ENCODE results near the gene WDR38. TPM values are rescaled to one million over a fixed set of nuclear protein-coding genes. Genes with fewer than 3 reads are reported as not detected.

WDR38 gene, protein sequence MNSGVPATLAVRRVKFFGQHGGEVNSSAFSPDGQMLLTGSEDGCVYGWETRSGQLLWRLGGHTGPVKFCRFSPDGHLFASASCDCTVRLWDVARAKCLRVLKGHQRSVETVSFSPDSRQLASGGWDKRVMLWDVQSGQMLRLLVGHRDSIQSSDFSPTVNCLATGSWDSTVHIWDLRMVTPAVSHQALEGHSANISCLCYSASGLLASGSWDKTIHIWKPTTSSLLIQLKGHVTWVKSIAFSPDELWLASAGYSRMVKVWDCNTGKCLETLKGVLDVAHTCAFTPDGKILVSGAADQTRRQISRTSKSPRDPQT
- 0.22 TPM for polyA plus RNA-seq (ENCODE audit: insufficient read length)
- long read RNA-seq, donor 1, partial matches to known transcripts: 3,179 of 3,211 reads
- long read RNA-seq, donor 1, other reads (novel, unspliced or antisense): 32 of 3,211 reads
- long read RNA-seq, donor 2, partial matches to known transcripts: 2,870 of 2,896 reads
- long read RNA-seq, donor 2, other reads (novel, unspliced or antisense): 26 of 2,896 reads
- long read RNA-seq, donor 3: 0 reads
- long read RNA-seq, donor 4: 0 reads
- long read RNA-seq, donor 5, partial matches to known transcripts: 6,185 of 6,267 reads
- long read RNA-seq, donor 5, other reads (novel, unspliced or antisense): 82 of 6,267 reads
- long read RNA-seq, donor 6, partial matches to known transcripts: 3,813 of 3,842 reads
- long read RNA-seq, donor 6, other reads (novel, unspliced or antisense): 29 of 3,842 reads
- long read RNA-seq, donor 7, partial matches to known transcripts: 5,189 of 5,263 reads
- long read RNA-seq, donor 7, other reads (novel, unspliced or antisense): 73 of 5,263 reads
- long read RNA-seq, donor 8: 0 reads

DNA sequence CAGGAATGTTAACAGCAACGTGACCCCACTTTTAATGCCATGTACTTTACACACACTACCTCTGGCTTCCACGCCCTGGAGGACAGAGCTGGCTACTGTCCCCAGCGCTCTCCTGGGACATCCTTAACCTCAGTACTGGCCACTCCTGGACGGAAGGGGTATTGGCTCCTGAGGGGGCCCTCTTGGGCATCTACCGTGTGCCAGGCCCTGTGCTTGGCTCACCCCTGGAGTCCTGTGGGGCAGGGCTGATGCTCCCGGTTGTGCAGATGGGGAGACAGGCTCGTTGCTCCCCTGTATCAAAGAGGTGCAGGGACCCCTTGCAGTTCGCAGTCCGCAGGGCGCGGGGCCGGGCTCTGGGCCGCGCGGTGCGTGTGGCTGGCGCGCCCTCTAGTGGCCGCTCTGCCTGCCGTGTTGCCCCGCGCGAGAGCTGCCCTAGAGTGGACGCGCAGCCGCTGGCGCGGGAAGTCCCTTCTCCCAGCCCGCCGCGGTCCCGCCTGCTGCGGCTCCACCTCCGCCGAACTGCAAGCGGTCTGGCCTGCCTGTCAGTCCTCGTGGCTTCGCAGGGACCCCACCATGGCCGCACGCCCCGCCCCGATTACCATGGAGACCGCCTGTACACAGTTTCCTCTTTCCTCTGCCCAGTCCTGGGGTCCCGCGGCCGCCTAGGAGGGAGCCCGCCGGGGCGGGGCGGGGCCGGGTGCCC lies at the start of gene WDR38:
TSS of gene WDR38 (plus strand) at position 632 of the 703 bp plus-strand sequence. CDS start 72 bp downstream, outside the sequence.
- peak; percentile 53 for DNase-seq

DNA sequence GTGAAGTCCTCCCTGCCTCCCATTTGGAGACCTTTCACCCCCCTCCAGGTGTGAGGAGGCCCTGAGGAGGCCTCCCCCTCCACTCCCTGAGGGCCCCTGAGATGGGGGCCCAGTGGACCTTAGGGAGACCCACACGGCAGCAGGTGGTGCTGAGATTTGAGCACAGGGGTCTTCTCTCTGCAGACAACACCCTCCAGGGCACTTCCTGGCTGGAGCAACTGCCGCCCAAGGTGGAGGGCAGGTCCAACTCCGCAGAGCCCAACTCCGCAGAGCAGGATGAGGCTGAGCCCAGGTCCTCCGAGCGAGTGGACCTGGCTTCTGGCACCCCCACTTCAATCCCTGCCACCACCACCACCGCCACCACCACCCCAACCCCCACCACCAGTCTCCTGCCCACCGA lies 49.3 kb upstream of the WDR38 start:
- DNase-seq: no peak

DNA sequence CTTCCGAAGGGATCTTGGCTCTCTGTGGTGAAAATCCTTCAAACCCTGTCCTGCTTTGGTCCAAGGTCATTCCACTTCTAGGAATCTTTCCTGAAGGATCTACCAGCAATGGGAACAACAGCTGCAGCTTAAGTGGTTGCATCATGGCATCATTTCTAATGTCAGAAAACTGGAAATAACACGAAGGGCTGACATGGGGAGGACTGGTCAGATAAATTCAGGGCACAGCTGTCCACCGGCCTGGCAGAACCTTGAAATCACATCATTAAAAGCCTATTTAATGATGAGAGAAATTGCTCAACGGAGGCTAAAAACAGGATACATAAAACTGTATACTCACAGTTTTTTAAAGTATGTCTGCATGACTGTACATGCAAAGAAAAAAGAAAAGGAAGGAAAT lies 48.1 kb upstream of the WDR38 start:
- DNase-seq: no peak

DNA sequence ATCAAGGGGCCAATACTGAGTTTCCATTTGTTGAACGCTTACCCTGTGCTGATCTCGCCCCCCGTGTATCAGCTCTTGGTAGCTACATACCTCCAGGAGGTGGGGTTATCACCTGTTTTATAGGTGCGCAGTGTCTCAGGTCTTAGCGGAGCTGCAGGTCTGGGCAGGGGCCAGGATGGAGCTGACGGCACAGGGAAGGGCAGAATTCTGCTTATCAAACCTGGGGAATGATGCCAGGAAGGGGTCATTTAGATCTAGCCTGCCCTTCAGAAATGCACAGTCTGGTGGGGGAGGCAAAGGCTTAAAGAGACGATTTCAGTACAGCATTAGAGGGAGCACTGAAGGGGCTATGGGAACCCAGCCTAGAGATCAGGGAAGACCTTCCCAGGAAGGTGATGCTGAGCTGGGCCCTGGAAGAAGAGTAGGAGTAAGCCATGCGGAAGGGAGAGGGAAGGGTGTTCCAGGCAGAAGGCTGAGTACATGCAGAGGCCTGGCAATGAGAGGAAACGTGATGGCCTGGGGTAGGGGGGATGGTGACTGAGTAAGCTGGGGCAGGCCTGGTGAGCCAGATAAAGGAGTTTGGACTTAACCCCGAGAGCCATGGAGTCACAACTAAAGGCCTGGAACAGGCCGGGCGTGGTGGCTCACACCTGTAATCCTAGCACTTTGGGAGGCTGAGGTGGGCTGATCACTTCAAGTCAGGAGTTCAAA lies 44.9 kb upstream of the WDR38 start:
- DNase-seq: no peak

DNA sequence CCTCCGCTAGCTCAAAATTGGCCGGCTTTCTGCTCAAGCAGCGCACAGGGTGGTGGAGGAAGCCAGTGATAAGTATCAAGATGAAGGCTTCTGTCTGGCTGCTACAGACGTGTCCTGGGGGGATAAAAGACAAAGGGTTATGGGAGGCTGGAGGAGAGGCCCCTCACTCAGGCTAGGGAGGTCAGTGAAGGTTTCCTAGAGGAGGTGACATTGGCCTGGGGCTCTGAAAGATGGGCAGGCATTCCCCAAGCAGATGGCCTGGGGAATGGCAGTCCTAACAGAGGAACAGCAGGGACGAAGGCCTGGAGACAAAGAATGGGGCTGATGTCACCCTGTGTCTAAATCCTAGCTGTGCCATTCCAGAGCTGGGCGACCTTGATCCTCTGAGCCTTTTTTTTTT lies 44.0 kb upstream of the WDR38 start:
- no peak for DNase-seq

DNA sequence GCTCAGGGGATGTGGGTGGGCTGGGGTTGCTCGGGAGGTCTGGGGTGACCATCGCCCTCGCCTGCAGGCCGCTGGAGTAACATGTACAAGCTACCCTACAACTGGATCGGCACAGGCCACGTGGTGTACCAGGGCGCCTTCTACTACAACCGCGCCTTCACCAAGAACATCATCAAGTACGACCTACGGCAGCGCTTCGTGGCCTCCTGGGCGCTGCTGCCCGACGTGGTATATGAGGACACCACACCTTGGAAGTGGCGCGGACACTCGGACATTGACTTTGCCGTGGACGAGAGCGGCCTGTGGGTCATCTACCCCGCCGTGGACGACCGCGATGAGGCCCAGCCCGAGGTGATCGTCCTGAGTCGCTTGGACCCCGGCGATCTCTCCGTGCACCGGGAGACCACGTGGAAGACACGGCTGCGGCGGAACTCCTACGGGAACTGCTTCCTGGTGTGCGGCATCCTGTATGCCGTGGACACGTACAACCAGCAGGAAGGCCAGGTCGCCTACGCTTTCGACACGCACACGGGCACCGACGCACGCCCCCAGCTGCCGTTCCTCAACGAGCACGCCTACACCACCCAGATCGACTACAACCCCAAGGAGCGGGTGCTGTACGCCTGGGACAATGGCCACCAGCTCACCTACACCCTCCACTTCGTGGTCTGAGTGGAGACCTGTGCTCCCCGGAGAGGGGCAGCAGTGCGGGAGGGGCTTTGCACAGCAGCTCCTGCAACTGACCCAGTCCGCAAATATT lies 43.3 kb upstream of the WDR38 start:
- DNase-seq: no peak

DNA sequence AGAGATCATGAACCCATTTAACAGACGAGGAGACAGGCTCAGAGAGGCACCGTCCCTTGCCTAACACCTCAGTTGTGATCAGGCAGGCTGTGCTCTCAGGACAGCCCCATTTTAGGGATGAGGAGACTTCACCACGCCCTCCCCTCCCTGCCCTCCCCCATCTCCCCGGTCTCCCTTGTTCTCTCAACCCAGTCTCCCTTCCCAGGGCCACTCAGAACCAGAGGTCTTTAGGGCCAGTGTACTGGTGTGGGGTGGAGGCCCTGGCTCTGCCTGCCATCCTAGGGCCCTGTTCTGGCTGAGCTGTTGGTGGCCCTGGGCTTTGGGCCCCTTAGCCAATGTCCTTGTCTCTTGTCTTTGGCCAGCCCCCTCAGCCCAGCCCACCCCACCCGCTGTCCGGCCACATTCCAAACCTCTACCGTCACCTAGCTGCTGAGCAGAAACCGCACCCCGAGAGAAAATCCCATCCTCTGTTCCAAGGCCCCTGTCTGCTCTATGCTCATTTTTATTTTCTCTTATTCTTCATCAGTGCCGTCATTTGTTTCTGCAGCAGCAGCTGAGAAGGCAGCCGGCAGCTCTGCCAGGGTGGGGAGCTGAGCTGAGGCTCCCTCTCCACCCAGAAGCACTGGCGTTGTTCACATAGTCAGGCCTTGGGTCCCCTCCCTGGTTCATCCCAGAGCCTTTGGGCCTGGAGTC lies 42.5 kb upstream of the WDR38 start:
- peak; percentile 26 for DNase-seq

DNA sequence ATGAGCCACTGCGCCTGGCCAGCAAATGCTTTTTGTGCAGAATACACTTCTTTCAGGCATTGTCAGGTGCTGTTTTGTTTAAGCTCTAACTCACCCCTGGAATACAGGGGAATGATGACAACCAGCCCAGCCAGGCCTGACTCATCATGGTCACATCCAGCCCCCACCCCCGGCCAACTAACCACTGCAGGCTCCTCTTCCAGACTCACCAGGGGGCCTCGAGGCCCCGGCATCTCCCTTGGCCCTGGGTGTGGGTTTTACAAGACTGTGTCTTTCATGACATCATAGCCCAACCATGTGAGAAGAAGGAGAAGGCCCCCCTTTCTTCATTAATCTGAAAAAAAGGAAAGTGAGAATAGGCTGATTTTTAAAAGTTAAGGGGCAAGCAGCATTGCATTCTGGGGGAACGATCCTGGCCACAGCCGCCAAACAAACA lies 40.8 kb upstream of the WDR38 start:
- DNase-seq: no peak

DNA sequence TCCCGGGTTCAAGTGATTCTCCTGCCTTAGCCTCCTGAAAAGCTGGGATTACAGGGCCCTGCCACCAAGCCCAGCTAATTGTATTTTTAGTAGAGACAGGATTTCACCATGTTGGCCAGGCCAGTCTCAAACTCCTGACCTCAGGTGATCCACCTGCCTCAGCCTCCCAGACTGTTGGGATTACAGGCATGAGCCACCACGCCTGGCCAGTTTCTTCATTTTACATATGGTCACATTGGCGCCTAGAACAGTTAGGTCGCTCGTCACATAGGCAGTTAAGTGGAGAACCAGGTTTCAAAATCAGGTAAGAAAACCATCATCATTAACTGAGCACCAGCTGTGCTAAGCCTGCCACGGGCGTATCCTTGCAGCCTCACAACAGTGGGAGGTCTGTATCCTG lies 40.2 kb upstream of the WDR38 start:
- DNase-seq: no peak

DNA sequence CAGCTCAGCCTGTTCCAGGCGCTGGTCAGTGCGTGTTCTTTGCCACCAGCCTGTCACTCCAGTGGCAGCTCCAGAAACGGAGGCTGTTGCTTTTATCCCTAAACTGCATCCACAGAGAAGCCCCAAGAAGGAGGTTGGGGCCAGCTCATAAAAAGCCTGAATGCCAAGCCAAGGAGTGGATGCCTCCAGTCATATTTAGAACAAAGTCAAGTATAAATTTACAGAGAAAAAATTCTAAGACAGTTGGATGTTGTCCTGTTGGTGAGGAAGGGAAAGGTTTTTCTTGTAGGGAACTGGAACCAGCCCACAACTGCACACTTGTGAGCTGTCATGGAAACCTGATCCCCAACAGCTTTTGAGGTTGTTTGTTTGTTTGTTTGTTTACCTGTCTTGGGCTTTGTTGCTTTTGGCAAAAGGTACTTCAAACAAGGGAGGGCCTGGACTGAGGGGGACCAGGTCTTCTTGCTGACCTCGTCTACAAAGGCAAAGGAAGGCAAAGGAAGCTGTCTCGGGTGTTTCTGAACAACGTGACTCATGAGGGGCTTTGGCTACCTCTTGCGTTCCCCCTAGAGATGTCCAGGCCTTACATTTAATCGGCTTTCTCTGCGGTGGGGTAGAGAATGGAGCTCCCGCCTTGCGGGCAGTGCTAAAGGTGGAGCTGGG lies 39.6 kb upstream of the WDR38 start:
- no peak for DNase-seq

DNA sequence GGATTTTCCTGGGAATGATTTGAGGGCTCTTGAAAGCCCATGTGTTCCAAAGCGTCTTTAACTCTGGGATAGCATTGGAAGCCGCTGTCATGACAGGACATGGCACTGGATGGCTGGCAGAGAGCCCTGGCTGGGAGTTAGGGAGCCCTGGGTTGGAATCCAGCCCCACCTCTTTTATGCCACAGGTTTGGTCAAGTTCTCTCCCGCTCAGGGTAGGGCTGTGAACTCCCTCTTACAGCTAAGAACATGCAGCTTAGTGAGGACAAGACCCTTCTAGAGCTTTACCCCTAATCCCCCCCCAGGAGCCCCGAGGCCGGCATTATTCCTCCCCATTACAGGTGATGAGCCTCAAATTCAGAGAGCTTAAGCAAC lies 39.1 kb upstream of the WDR38 start:
- no peak for DNase-seq

DNA sequence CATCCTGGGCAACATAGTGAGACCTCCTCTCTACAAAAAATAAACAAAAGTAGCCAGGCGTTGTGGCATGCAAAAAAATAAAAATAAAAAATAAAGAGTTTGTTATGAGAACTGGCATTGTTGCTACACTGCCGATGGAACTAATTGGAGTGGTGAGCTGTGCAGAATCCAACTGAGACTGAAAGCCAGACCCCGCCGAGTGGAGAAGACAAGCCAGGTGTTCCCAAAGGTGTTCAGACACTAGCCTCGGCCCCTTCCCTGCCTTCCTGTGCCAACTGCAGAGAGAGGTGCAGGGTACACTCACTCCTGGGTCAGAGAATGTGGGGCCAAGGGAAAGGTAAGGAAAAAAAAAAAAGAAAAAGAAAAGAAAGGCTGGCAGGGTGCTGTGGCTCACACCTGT lies 37.7 kb upstream of the WDR38 start:
- no peak for DNase-seq

DNA sequence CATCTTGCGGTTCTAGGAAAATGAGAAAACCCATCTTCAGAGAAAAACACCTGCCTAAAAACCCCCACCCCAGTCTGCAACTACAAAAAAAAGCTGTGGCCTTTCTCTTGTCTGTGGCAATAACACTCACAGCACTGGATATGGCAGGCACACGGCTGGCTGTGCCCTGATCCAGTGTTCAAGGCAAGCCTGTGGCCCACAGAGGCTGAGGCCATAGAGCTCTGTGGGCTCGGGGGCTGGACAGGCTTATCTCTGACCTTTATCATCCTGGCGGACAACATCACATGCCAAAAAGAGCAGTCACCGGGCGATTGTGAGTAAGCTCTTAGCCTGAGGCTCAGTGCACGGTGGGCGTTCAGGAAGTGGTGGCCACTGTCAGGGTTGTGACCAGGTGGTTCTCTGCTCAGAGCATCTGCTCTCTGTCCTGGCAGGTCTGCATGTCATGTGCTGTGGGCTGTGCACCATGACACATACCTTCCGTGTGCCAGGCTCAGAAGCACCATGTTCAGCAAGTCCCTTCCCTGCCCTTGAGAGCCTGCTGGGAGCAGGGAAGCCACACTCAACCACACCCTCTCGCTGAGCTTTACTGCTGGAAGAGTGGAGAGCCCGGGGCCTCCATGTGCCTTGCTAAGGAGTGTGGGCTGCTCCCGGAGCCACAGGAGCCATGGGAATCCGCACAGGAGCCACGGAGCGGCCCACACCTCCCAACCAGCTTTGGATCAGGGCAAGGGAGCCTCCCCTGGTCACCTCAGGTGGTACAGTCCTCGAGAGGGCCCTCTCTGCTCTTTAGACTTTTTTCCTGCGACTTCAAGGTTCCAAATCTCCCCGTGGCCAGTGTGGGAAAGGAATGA lies 34.6 kb upstream of the WDR38 start:
- DNase-seq: no peak

DNA sequence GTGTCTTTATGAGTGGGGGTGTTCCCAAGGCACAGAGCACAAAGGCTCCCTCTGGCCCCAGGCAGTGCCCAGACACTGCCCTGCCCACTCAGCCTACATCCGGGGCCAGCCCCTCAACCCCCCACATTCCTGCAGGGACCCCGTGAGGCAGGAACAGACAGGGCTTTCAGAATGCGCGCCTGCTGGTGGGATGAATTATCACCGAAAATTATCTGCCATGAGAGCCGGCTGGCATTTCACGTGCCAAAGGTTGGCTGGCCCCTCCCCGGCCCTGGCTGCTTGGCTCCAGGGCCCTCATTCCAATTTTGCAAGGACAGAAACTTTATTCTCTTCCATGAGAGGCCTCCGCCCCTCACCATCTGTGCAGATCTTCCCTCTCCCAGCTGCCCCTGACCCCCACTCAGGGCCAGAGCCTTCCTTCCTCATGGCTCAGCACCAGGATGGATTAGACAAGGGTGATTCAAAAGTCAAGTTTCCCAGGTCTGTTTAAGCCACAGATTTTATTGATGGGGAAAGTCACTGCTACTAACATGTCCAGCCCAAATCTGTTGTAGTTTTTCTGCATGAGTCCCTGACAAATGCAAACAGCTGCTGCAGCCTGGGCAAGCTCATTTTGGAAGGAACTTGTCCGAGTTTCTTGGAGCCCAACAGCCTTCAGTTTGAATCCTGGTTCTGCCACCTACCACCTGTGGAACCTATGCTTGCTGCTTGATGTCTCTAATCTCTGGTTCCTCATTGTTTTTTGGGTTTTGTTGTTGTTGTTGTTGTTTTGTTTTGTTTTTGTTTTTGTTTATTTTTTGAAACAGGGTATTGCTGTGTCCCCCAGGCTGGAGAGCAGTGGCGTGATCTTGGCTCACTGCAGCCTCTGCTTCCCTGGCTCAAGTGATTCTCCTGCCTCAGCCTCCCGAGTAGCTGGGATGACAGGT lies 32.3 kb upstream of the WDR38 start:
- no peak for DNase-seq

DNA sequence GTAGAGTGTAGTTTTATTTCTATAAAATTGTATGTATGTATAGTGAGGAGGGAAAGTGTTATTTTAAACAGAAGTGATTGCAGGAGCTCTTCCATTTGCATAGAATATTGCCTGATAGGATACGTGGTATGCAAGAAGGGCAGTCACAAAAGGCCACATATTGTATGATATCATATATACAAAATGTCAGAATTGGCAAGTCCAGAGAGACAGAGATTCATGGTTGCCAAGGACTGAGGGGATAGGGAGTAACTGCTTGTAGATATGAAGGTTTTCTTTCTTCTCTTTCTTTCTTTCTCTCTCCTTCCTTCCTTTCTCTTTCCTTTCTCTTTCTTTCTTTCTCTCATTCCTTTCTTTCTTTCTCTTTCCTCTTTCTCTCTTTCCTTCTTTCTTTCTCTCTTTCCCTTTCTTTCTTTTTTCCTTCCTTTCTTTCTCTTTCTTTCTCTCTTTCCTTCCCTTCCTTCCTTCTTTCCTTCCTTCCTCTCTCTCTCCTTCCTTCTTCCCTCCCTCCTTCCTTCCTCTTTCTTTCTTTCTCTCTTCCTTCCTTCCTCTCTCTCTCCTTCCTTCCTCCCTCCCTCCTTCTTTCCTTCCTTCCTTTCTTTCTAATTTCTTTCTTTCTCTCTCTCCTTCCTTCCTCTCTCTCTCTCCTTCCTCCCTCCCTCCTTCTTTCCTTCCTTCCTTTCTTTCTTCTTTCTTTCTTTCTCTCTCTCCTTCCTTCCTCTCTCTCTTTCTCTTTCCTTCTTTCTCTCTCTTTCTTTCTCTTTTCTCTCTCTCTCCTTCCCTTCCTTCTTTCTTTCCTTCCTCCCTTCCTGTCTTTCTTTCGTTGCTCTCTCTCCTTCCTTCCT lies 24.5 kb upstream of the WDR38 start:
- DNase-seq: no peak

DNA sequence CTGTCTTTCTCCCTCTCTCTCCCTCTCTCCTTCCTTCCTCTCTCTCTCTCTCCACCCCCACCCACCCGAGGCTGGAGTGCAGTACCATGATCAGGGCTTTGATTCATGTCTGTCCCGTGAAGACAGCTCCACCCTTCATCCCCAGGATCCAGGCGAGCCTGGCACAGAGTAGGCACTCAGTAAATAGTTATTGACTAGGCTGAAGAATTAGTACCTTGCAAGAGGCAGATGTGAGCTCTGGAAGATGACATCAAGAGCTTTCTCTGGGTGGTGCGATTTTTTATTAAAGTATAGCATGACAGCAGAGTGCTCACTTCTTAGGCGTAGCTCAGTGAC lies 24.0 kb upstream of the WDR38 start:
- no peak for DNase-seq

DNA sequence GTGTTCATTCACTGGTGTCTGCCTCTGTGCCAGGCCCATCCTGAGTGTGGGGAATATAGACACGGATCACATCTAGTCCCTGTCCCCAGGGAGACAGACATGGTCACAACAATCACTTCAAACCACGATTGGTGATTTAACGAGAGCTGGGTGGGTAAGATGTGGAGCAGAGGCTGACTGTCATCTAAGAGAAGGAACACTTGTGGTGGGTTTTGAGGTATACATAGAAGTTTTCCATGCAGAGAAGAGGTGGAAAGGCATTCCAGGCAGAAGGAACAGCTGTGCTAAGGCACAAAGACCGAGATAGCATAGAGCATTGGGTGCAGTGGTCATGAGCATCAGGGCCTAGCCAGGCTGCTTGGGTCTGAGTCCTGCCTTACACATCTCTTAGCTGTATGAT lies 22.7 kb upstream of the WDR38 start:
- no peak for DNase-seq
